K562 (cell line): ENCODE data around the gene PIGM. TPM values are rescaled to one million over a fixed set of nuclear protein-coding genes. Genes with fewer than 3 reads are reported as not detected.

Source experiments
- ATAC-seq: fragments of 200-7000 bp; cut with Tn5 transposase; 3 replicates; pipeline ENCODE4 v1.9.1; 2020; ENCODE audit warnings: moderate library complexity
- BruUV-seq: library from RNA; stranded (reverse); fragments of 400-500 nt; replicated peaks from 2 replicates; lab custom pipeline; 2021; lab: Mats Ljungman, UMichigan
- CTCF ChIA-PET: fragments of 300-600 bp; formaldehyde crosslinking; extraction: SDS; loops from one replicate; lab custom pipeline; 2021; ENCODE audit warnings: low intra/inter-chr PET ratio; lab: Yijun Ruan, JAX
- POLR2A ChIA-PET: fragments of 300-600, 350-650 bp; sonication (Branson Sonifier 250); formaldehyde crosslinking; extraction: SDS; loops from one replicate; lab custom pipeline; 2021; ENCODE audit warnings: antibody characterized with exemption, inconsistent platforms; lab: Yijun Ruan, JAX
- DNase-seq, 4 experiments: peaks; one replicate each; pipeline versions ENCODE4 v3.0.0 to v3.0.0-alpha.2; 2011 to 2018; ENCODE audit warnings: low spot score in 3 of 4, mixed read lengths in 3 of 4; ENCODE audit errors: extremely low read depth in 1 of 4
- FAIRE-seq: peaks from 2 replicates; lab custom pipeline; 2011; peaks lifted over from hg19 to GRCh38; lab: Jason Lieb, UNC
- H2AFZ ChIP-seq: 2 replicates; pipeline ENCODE4 v1.6.0; 2011; ENCODE audit warnings: low read depth, low read length, control low read depth, inconsistent platforms
- H3K27ac ChIP-seq: fragments of 200-600 bp; 3 replicates; pipeline ENCODE4 v1.8.0; 2011; ENCODE audit warnings: low read depth, mild to moderate bottlenecking, control low read depth, inconsistent platforms, low read length, moderate library complexity, mixed read lengths; ENCODE audit errors: extremely low read depth
- H3K27me3 ChIP-seq, 2 experiments: fragments of 300-600 bp in 1 of 2; 2 replicates in 1 of 2; 3 replicates in 1 of 2; pipeline versions ENCODE4 v1.6.0 to v1.8.0; 2011; ENCODE audit warnings: inconsistent platforms in 2 of 2, low read length in 2 of 2, mild to moderate bottlenecking in 1 of 2, mixed read lengths in 1 of 2, moderate library complexity in 1 of 2; ENCODE audit not compliant: control insufficient read depth in 2 of 2, insufficient read depth in 2 of 2
- H3K36me3 ChIP-seq: fragments of 300-600 bp; 3 replicates; pipeline ENCODE4 v1.8.0; 2011; ENCODE audit warnings: mild to moderate bottlenecking, low read length, inconsistent platforms; ENCODE audit not compliant: control insufficient read depth, insufficient read depth
- H3K4me1 ChIP-seq, 2 experiments: fragments of 200-600 bp in 1 of 2; replicated peaks in 1 of 2; 2 replicates in 1 of 2; 3 replicates in 1 of 2; pipeline versions ENCODE4 v1.5.1 to v1.8.0; 2011; ENCODE audit warnings: inconsistent platforms in 2 of 2, low read length in 2 of 2, mild to moderate bottlenecking in 1 of 2, mixed read lengths in 1 of 2, moderate library complexity in 1 of 2; ENCODE audit not compliant: control insufficient read depth in 2 of 2, insufficient read depth in 2 of 2
- H3K4me2 ChIP-seq: 2 replicates; pipeline ENCODE4 v1.6.1; 2011; ENCODE audit warnings: low read length, control low read depth, inconsistent platforms, mixed read lengths; ENCODE audit not compliant: insufficient read depth
- H3K4me3 ChIP-seq: fragments of 200-600 bp; sonication (generic), shearing (Covaris generic); 2 replicates; pipeline ENCODE4 v1.5.1; 2016; ENCODE audit warnings: control low read depth, inconsistent platforms
- H3K79me2 ChIP-seq: fragments of 200-600 bp; 3 replicates; pipeline ENCODE4 v1.8.0; 2011; ENCODE audit warnings: low read length, inconsistent platforms; ENCODE audit not compliant: control insufficient read depth, insufficient read depth
- H3K9ac ChIP-seq, 2 experiments: 2 replicates each; pipeline versions ENCODE4 v1.6.0 to v1.6.1; 2011; ENCODE audit warnings: low read depth in 2 of 2, low read length in 2 of 2, control low read depth in 1 of 2, inconsistent platforms in 1 of 2, mild to moderate bottlenecking in 1 of 2, mixed read lengths in 1 of 2; ENCODE audit not compliant: insufficient read depth in 1 of 2
- H3K9me1 ChIP-seq: one replicate; pipeline ENCODE4 v1.6.0; 2011; ENCODE audit warnings: inconsistent platforms, mild to moderate bottlenecking, low read length, moderate library complexity; ENCODE audit not compliant: control insufficient read depth, insufficient read depth
- H3K9me3 ChIP-seq: replicated peaks from 2 replicates; pipeline ENCODE4 v1.5.1; 2011; ENCODE audit warnings: low read depth, low read length, inconsistent platforms; ENCODE audit not compliant: control insufficient read depth, insufficient read depth
- H4K20me1 ChIP-seq: replicated peaks from 2 replicates; pipeline ENCODE4 v1.6.1; 2011; ENCODE audit warnings: low read length, inconsistent platforms, mixed read lengths; ENCODE audit not compliant: control insufficient read depth, insufficient read depth
- GMEB1 ChIP-seq: fragments of 250-450 bp; sonication (Bioruptor Pico); IDR thresholded peaks from 2 replicates; pipeline ENCODE4 v1.4.0; 2020; ENCODE audit warnings: mild to moderate bottlenecking
- MAX ChIP-seq: sonication (generic); formaldehyde crosslinking; IDR thresholded peaks from 2 replicates; pipeline ENCODE4 v1.9.0; 2022; ENCODE audit warnings: mild to moderate bottlenecking, missing genetic modification reagents
- NCOA1 ChIP-seq: fragments of 450-650 bp; IDR thresholded peaks from 2 replicates; pipeline ENCODE4 v1.6.1; 2016; ENCODE audit warnings: low read depth
- PML ChIP-seq: IDR thresholded peaks from 2 replicates; pipeline ENCODE4 v1.6.1; 2012; ENCODE audit warnings: low read length, inconsistent platforms
- POLR3G ChIP-seq: IDR thresholded peaks from 2 replicates; pipeline ENCODE4 v1.6.1; 2011; ENCODE audit not compliant: insufficient read length, insufficient replicate concordance; ENCODE audit errors: extremely low read depth
- PPARD ChIP-seq: fragments of 250-450 bp; sonication (Bioruptor Pico); IDR thresholded peaks from 2 replicates; pipeline ENCODE4 v1.8.0; 2022; ENCODE audit warnings: inconsistent platforms, mild to moderate bottlenecking, moderate library complexity
- RNF219 ChIP-seq: fragments of 250-450 bp; sonication (Bioruptor Pico); IDR thresholded peaks from 2 replicates; pipeline ENCODE4 v1.5.0; 2022; ENCODE audit warnings: mild to moderate bottlenecking
- THRAP3 ChIP-seq: fragments of 450-650 bp; IDR thresholded peaks from 2 replicates; pipeline ENCODE4 v1.6.1; 2016; ENCODE audit warnings: mild to moderate bottlenecking, inconsistent platforms, borderline replicate concordance
- ZBTB11 ChIP-seq, 3 experiments: fragments of 200-800 bp in 1 of 3; fragments of 250-450 bp in 1 of 3; fragments of 450-650 bp in 1 of 3; sonication (Bioruptor Pico) in 1 of 3; sonication (Bioruptor generic) in 1 of 3; formaldehyde crosslinking in 1 of 3; IDR thresholded peaks; 2 replicates each; pipeline versions ENCODE4 v1.6.1 to v1.8.0; 2016 to 2022; ENCODE audit warnings: mild to moderate bottlenecking in 2 of 3, missing genetic modification characterization in 2 of 3, missing compliant biosample characterization in 1 of 3, moderate library complexity in 1 of 3
- ZBTB49 ChIP-seq: sonication (generic); formaldehyde crosslinking; IDR thresholded peaks from 2 replicates; pipeline ENCODE4 v1.8.0; 2022; ENCODE audit warnings: missing genetic modification reagents, mild to moderate bottlenecking, borderline replicate concordance
- ZKSCAN3 ChIP-seq: fragments of 250-450 bp; sonication (Bioruptor Pico); IDR thresholded peaks from 2 replicates; pipeline ENCODE4 v1.4.0; 2020
- ZNF699 ChIP-seq: fragments of 250-450 bp; sonication (Bioruptor Pico); IDR thresholded peaks from 2 replicates; pipeline ENCODE4 v1.8.0; 2021; ENCODE audit warnings: mild to moderate bottlenecking, moderate library complexity; ENCODE audit not compliant: insufficient replicate concordance
- WGBS: fragments of 100-300 bp; shearing (Covaris generic); methylation state at CpG from one replicate; pipeline ENCODE4 v1.1.6; 2016; ENCODE audit warnings: low coverage, mixed read lengths; ENCODE audit not compliant: insufficient coverage; ENCODE audit errors: missing lambda C conversion rate; 5-methylcytosine and 5-hydroxymethylcytosine counted together
- in situ Hi-C: fragments of 300-500 bp; cut with MboI; formaldehyde crosslinking; loops from 4 replicates; pipeline ENCODE4 v1.15.0; 2018; ENCODE audit warnings: inconsistent platforms, mixed read lengths
- intact Hi-C: fragments of 100-400 bp; cut with micrococcal nuclease; formaldehyde crosslinking; loops from 2 replicates; pipeline ENCODE4 v1.14.2; 2022
- polyA plus RNA-seq, 8 experiments: library from polyadenylated mRNA; depleted of rRNA in 4 of 8; stranded (reverse) in 5 of 8; unstranded in 3 of 8; fragments of >200 nt; fragmentation: Nextera tagmentation in 2 of 8; fragmentation: Illumina TruSeq in 1 of 8; extraction: Ambion mirVana in 2 of 8; extraction: Trizol in 1 of 8; gene quantifications; 2 replicates each; pipeline versions ENCODE4 v1.2.1 to v1.2.3, GENCODE V29; 2011 to 2014; ENCODE audit warnings: inconsistent platforms in 1 of 8, missing spikeins in 1 of 8
- total RNA-seq, 7 experiments: library from RNA; depleted of rRNA in 6 of 7; stranded (reverse); fragments of >200 nt in 6 of 7; fragmentation: Illumina TruSeq in 2 of 7; extraction: Trizol in 2 of 7; gene quantifications; 2 replicates each; pipeline versions ENCODE4 v1.2.1 to v1.2.3, GENCODE V29; 2011 to 2021; ENCODE audit warnings: low replicate concordance in 1 of 7

The PIGM gene
- total and polyA plus RNA-seq, 9 of the 15 experiments (the other 6 are each of a cell fraction or from before 2014, with no cell fraction given): 2.6 to 6.7 (median 4.3) TPM

- 20% methylated on average over 5 of the region's 5 CpGs for WGBS
- no peak overlapping the region for H2AFZ ChIP-seq
- H3K36me3 ChIP-seq: no peaks in the 10 kb centered on the region
- ATAC-seq: no peak
- H3K4me1 ChIP-seq: peaks cover 0 to 11% of the 10 kb centered on the region in 2 experiments; a peak in 2 of 5 replicates
- ChIA-PET CTCF (no interaction called here), POLR2A (interaction anchor here (0.7 to 3.2 kb wide), 4 partner anchors 11 to 187 kb away, joined by 3 to 10 read pairs (median 3); no protein-coding TSS in a partner anchor)
- in situ Hi-C loops (no loop called here), intact Hi-C loops (no loop called here)
- FAIRE-seq: no peak
- no TSS peak for BruUV-seq
- H3K9me1 ChIP-seq: no peaks in the 10 kb centered on the region
- H3K27me3 ChIP-seq: peaks cover 2 to 7% of the 10 kb centered on the region in 2 experiments; a peak in 2 of 5 replicates
- H3K9me3 ChIP-seq: no peaks in the 10 kb centered on the region
- H3K4me2 ChIP-seq: no peak overlapping the region
- peaks cover 3% of the 10 kb centered on the region; the same call in 1 of the 2 replicates for H4K20me1 ChIP-seq
- no peaks in the 10 kb centered on the region for H3K79me2 ChIP-seq
- no peak for DNase-seq
- H3K4me3 ChIP-seq: no peak overlapping the region
- no peak overlapping the region for H3K27ac ChIP-seq
- peak overlapping the region in 1 of 2 experiments; percentile 56; a peak in 1 of 4 replicates for H3K9ac ChIP-seq
- TF ChIP-seq PML (no peak), POLR3G (no peak), NCOA1 (no peak), ZBTB49 (no peak), ZBTB11 (CRISPR knock-in tag; IDR thresholded peaks at IDR 0.05) (no peak), RNF219 (CRISPR knock-in tag) (no peak), MAX (no peak), THRAP3 (no peak), ZKSCAN3 (CRISPR knock-in tag) (no peak), ZNF699 (CRISPR knock-in tag) (no peak), PPARD (CRISPR knock-in tag) (no peak), GMEB1 (CRISPR knock-in tag) (no peak)
Observed at GRCh38 chr1:160020196-160020595, 11.6 kb downstream of the PIGM start.
